Coronary artery (tissue), 2 donors: ENCODE measurements around the gene TSC22D4.

Experiments used
- DNase-seq: peaks from one replicate; pipeline ENCODE4 v3.0.0-alpha.2; 2017; ENCODE audit warnings: low spot score
- H3K27ac ChIP-seq, 2 donors: fragments of 200-600 bp; sonication (generic); one replicate each; pipeline ENCODE4 v1.5.1; 2016 to 2019
- H3K4me3 ChIP-seq: fragments of 200-600 bp; sonication (generic); 2 replicates; pipeline ENCODE4 v1.5.1; 2016; ENCODE audit warnings: mild to moderate bottlenecking, moderate library complexity
- TF ChIP-seq, protein P1 (sequence below): fragments of 200-600 bp; sonication (generic); IDR thresholded peaks from one replicate; pipeline ENCODE4 v1.5.1; 2019; ENCODE audit warnings: antibody characterized with exemption

TSC22D4 gene

DNA sequence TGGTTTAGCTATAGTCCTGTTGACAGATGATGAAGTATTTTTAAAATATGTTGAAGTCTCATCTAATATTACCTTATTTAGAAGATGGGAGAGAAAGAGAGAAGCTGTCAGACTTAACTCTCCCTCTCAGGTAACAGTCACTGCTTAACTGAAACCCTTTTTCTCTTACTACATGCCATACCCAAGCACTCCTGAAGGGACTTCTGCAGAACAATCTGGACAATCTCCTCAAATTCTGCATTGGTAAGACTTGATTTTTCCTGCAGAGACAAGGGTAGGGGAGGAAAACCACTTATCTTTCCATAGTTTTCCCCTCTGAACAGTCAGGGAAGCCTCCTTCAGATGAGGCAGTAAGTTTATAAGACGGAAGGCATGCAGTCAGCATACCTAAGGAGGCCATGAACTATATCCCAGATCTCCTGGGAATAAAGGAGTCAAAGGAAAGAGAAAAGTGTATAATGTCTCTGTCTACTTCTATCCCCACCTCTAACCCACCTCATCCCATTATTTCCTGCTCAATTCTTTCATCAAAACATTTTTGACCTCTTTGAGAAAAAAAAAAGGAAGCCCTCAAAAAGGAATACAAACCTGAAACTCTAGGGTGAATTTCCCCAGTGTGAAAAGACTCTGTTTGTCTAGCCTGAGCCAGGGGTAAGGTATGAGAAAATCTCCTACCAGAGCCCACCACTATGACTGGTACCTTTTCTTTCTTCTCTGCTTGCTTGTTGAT, 59.9 kb downstream of the TSC22D4 start:
- Histone ChIP-seq H3K4me3 (no peak overlapping the region), H3K27ac (no peak overlapping the region)
- TF ChIP-seq, protein P1, sequence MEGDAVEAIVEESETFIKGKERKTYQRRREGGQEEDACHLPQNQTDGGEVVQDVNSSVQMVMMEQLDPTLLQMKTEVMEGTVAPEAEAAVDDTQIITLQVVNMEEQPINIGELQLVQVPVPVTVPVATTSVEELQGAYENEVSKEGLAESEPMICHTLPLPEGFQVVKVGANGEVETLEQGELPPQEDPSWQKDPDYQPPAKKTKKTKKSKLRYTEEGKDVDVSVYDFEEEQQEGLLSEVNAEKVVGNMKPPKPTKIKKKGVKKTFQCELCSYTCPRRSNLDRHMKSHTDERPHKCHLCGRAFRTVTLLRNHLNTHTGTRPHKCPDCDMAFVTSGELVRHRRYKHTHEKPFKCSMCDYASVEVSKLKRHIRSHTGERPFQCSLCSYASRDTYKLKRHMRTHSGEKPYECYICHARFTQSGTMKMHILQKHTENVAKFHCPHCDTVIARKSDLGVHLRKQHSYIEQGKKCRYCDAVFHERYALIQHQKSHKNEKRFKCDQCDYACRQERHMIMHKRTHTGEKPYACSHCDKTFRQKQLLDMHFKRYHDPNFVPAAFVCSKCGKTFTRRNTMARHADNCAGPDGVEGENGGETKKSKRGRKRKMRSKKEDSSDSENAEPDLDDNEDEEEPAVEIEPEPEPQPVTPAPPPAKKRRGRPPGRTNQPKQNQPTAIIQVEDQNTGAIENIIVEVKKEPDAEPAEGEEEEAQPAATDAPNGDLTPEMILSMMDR: no peak
- no peak for DNase-seq
